Testis (tissue), 2 donors: ENCODE measurements around the gene KIF26A.

Experiments used
- CTCF ChIP-seq, 3 experiments: fragments of 450-650 bp in 2 of 3; fragments of 200-600 bp in 1 of 3; sonication (generic) in 1 of 3; IDR thresholded peaks; one replicate each; pipeline ENCODE4 v1.5.1; 2016 to 2019; ENCODE audit warnings: antibody characterized with exemption in 3 of 3, mild to moderate bottlenecking in 2 of 3, moderate library complexity in 1 of 3
- POLR2A ChIP-seq: fragments of 450-650 bp; IDR thresholded peaks from one replicate; pipeline ENCODE4 v1.6.1; 2017; ENCODE audit warnings: antibody characterized with exemption, mild to moderate bottlenecking, moderate library complexity

- TF ChIP-seq CTCF (IDR thresholded peaks at IDR 0.05) (no peak), POLR2A (no peak)
These were observed 9.1 kb downstream of the KIF26A start for GRCh38 chr14:104147346-104148125.
